Stimulated activated CD8-positive, alpha-beta memory T cell treated with anti-CD3 and anti-CD28 coated beads, Interleukin-7, amount 100 ng/mL, for 24 hours (primary cell): Measurements from ENCODE around the gene PTGDS.
A peak's percentile ranks its signal among the peaks of the same experiment; 100 is the strongest.

Source experiments
- DNase-seq: peaks from one replicate; pipeline ENCODE4 v3.0.0-alpha.2; 2020; ENCODE audit warnings: low read depth

The PTGDS gene

DNA sequence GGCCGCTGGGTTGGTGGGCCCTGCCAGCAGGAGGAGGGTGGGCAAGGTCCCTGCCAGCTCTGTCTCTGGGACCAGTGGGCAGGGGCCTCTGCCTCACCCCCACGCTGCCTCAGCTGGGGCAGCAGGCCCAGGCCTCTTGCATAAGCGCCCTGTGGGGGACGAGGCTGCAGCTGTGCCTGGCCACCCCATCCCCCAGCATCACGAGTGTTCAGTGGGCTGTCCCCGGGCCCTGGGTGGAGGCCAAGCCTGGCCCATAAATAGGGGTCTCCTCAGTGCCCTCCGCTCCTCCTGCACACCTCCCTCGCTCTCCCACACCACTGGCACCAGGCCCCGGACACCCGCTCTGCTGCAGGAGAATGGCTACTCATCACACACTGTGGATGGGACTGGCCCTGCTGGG, at the start of gene PTGDS:
Gene PTGDS, plus strand, starts transcription at position 282 of the 400 bp plus-strand sequence. Its CDS starts 75 bp downstream, at position 357.
- no peak for DNase-seq

DNA sequence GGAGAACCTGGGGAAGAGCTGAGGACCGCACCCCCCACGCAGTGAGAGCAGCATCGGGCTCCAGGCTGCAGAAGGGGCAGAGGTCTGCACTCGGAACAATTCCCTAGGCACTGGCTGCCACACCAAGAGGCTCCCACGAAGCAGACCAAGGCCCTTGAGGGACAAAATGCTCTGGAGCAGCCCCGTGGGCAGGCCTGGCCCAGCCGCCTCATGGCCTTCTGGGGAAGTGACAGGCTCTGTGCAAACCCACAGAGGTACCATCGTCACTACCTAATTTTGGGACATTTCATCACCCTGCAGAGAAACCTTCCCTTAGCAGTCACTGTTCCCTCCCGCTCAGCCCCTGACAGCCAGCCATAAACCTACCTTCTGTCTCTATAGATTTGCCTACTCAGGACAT, 48.7 kb upstream of the PTGDS start:
- DNase-seq = no peak

DNA sequence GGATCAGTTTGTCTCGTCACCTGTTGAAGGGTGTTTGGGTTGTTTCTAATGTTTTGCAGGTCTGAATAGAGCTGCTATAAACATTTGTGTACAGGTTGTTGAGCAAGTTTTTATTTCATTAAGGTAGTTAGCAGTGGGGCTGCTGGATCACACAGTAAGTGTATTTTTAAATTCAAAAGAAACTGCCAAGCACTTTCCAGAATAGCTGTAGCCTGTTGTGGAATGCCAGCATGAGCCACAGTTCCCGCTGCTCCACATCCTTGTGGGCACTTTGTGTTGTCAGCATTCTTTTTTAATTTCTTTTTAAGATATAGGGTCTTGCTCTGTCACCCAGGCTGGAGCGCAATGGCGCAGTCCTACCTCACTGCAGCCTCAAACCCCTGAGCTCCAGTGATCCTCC, 47.3 kb upstream of the PTGDS start:
- no peak for DNase-seq

GRCh38 chr9:136931611-136932130, 45.6 kb upstream of the PTGDS start:
- no peak for DNase-seq

DNA sequence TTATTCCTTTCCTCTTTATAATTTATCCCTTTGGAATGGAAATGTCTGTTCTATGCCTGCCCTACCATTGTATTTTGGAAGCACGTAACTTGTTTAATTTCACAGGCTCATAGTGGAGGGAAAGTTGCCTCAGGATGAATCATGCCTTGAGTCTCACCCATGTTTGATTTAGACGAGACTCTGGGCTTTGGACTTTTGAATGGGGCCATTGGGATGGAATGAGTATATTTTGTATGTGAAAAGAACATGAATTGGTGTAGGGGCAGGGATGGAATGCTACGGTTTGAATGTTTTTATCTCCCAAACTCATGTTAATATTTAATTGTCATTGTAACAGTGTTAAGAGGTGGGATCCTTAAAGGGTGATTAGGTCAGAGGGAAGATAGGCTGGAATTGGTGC, 43.0 kb upstream of the PTGDS start:
- DNase-seq = no peak

DNA sequence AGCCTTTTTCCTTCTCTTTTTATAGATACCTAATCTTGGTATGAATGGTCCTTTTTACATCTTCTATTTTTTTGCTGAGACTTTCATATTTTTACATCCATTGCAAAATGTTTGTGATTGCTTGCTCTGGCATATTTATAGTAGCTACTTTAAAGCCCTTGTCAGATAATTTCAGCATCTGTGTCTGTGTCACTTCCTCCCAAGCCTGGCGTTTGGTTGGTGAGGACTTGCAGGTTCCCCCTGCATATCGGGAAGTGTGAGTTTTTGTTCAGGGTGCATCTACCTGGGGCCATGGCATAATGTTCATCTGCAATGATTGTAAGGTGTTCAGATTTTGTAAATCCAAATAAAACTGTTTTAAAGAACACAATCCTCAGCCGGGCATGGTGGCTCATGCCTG, 41.7 kb upstream of the PTGDS start:
- no peak for DNase-seq

DNA sequence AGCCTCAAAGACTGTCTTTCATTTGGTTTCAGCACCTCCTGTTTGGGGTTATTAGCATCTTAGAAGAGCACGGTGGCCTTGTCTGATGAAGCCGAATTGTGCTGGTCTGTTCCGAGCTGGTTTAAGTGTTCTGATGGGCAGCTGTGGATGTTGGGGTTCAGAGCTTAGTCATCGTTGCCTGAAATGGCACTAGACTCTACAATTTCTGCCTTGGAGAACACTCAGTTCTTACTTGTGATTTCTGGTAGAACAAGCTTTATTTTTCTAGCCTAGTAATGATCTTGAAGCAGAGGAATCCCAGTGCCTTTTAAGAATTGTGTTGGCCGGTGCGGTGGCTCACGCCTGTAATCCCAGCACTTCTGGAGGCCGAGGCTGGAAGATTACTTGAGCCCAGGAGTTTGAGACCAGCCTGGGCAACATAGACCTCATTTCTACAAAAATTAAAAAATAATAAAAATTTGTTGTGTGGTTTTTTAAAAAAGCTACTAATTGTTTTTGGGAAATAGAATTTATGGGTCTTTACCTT, 40.6 kb upstream of the PTGDS start:
- no peak for DNase-seq

DNA sequence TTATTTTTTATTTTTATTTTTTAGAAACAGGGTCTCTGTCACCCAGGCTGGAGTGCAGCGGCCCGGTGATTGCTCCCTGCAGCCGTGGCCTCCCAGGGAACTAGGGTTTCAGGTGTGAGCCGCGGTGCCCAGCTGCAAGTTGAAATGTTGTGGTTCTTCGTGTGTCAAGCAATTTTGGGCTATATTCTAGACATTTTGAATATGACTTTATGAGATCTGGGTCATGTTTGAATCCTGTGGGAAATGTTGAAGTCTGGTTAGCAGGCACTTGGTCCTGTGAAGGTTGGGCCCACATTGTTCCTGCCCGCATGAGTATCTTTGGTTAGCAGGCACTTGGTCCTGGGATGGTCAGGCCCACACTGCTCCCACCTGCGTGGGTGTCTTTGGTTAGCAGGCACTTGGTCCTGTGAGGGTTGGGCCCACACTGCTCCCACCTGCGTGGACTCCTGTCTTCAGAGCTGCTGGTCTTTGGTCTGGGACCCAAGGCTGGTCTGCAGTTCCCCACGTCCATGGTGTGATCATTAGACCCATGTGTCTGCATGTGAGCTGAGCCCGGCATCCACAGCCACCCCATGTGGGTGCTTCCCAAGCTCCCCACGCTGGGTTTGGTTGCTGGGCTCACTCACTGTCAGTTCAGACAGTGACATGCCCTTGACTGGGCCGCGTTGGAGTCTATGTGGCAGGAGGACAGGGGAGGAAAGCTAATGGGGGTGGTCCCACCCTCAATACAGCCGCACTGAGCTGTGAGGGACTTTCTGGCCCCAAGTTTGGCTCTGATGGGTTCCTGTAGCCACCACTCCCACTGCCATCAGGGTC, 39.9 kb upstream of the PTGDS start:
- DNase-seq = no peak

DNA sequence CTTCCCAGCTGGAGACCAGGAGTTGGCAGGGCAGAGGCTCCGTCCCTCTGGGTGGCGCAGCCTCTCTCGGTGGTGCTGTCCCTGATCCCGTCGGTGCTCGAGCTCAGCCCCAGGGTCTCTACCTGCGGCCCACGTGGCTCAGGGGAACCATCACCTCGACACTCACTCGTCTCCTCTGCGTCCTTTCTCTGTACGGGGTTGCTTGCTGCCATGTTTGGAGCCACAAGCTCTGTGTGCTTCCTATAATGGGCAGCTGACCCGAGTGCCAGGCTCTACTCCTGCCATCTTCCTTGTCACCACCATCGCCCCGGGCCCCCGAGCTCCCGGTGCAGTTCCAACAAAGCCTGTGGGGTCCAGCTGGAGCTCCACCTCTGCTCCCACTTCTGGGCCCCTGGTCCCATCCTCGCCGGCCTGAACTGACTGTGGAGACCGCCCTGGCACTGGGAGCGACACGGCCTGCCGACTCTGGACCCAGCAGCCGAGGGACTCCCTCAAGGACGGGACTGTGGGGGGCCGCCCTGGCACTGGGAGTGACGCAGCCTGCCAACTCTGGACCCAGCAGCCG, 37.8 kb upstream of the PTGDS start:
- no peak for DNase-seq

DNA sequence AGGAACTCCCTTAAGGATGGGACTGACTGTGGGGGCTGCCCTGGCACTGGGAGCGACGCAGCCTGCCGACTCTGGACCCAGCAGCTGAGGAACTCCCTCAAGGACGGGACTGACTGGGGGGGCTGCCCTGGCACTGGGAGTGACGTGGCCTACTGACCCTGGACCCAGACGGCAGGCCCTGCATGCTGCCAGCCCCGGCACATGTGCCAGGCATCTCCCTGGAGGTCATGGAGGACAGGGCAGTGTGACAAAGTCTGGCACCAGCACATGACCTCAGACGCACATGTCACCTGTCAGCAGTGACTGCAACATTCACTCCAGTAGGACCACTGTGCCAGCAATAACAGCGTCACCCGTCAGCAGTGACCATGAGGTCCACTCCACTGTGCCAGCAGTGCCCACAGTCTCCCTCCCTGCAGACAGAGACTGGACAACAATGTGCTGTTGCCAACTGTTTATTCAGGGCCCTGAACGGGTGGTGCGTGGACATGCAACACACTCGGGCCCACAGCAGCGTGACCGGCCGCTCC, 37.2 kb upstream of the PTGDS start:
- no peak for DNase-seq

DNA sequence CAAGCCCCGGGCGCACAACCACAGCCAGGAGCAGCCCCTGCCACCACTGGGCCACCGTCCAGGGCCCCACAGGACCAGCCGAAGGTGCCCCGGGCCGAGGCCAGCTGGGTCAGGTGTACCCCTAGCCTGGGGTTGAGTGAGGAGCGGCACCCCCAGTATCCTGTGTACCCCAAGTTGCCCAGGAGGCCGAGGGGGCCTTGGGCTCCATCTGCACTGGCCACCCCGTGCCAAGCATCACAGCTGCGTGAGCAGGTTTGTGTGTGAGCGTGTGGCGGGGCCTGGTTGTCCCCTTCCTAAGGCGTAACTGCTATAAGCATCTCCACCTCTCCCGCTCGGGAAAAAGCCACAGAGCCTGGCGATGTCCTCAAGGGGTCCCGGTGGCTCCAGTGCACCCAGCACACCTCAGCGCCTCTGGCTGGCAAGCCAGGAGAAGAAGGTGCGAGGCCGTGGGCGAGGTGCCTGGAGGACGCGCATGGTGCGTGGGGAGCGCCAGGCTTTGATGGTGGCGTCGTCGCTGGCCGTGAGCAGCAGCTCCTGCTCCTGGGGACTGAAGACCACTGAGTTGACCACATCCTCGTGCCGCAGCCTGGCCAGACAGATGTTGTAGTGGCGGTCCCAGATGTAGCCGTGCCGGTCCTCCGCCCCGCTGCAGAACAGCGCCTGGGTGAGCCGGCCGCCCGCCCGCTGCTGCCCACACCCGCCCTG, 36.6 kb upstream of the PTGDS start:
- no peak for DNase-seq

DNA sequence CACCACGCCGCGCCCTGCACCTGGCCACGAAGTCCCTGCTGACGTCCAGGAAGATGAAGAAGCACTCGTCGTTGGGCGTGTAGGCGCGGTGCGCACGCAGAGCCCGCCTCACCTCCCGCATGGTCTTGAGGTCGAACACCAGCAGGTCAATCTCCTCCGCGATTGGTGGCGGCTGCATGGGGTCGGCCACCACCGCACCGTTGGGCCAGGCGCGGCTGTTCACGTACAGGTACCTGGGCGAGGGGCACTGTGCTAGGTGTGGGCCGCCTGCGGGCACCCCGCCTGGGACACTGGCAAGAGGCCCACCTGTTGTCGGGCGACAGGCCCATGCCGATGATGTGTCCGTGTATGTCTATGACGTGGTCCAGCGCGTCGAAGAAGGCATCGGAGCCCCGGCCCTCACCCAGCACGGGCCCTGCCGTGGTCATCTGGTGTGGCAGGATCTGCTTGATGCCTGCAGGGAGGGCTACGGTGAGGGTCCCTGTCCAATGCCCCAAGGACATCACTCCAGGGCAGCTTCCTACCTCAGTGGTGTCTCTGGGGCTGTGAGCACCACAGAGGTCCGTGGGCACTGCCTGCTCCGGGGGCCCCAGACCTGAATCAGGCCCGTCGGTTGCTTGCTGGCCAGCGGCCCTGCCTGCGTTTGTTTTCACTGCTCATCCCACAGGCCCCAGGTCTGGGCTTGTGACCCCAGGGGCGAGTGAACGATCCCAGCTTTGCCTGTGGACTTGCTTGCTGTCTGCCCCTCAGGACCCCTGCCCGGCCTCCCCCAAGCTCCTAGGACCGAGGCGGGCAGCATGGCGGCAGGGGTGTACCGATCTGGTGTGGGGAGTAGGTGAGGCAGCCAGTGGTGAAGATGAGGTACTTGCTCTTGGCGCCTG, 35.8 kb upstream of the PTGDS start:
- DNase-seq = no peak

DNA sequence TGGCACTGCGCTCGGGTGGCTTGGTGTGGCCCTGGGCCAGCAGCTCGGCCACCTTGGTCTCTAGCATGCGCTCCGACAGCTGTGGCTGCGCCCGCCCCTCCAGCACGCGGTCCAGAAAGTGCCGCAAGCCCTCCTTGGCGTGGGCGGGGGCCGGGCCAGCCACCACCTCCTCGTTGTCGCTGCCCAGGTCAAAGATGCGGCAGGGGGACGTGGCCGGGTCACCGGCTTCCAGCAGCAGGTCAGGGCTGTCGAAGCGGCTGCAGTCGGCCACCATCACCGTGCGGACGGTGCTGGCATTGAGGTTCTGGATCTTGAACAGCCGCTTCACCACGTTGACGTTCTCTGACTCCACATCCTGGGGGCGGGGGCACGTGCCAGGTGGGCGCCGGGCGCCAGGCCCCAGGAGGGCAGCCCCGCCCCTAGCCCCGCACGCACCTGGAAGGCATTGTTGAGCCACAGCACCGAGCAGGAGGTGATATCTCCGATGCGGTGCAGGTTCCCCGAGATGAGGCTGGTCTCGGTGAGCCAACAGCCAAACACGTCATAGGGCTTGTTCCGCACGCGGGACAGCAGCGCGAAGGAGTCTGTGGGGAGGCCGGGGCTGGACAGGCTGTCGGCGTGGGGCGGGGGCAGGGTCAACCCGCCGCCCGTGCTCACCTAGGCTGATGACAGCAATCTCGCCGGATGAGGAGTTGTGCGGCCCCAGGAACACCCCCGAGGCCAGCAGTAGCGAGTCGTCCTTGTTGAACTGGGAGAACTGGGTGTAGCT, 35.0 kb upstream of the PTGDS start:
- DNase-seq = no peak

DNA sequence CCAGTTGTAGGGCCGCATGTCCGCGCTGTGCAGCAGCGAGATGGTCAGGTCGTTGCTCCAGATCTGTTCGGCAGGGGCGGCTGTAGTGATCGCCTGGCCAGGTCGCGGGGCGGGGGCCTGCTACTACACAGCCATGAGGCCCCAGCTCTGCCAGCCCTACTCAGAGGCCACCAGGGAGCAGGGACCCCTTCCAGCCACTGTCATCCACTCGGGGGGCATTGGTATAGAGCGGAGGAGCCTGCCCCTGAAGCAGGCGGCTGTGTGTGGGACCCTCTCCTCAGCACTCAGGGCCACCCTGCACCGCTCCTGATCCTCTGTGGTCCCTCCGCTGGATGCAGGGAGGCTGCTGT, 34.4 kb upstream of the PTGDS start:
- no peak for DNase-seq

DNA sequence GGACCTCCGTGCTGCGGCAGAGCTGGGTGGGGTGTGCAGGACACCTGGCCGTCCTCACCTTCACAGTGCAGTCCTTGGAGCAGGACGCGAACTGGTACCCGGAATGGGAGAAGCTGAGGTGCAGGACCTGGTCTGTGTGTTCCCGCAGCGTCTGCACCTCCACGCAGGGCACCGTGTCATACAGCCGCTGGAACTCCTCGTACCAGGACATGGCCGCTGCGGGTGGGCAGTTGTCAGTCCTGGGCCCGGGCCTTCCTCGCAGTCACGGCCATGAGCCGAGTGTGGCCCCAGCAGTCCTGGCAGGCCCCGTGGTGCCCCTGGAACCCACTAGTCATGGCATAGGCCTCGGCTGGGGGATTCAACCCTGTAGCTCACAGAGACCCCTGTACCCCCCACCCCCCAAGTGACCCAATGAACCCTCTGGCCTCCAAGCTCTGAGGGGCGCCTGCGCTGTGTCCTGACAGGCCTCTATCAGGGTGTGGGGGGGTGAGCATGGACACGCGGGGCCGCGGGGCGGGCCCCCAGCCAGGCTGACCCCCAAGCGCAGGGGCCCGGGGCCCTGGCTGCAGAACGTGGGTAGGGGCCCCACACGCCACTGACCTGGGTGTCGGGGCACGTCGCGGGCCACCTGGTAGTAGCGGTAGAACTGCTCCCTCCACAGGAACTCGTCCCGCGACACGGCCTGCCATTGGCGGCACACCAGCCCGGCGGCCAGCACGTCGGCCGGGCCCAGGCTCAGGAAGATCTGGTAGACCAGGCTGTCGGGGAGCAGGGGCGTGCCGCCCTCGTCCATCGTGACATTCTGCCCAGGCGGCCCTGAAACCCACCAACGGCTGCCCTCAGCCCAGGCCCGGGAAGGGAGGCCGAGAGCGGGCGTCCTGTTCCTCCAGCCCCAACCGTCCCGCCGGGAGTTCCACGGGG, 33.8 kb upstream of the PTGDS start:
- no peak for DNase-seq

DNA sequence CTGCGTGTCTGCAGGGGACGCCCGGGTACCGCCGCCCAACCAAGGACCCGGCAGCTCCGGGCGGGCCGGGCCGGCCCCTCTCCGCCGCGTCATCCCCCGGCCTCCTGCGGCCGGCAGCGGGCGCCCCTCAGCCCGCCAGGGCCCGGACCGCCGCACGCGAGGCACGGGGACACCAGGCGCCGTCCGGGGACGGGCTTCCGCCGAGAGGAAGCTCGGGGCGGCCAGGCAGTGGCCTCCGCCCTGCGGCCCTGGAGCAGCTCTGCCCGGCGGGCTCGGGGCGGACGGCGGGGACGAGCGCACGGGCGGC, 33.1 kb upstream of the PTGDS start:
- no peak for DNase-seq

GRCh38 chr9:136944519-136945332, 32.6 kb upstream of the PTGDS start, which contains the start of the genes C8G and FBXW5:
Gene C8G (plus strand): TSS chr9:136945243. CDS start chr9:136945321, 78 bp downstream.
Gene FBXW5 (minus strand): TSS chr9:136944738. CDS start chr9:136944083, 655 bp downstream.
- DNase-seq = peak; percentile 83

- DNase-seq = no peak
Observed at GRCh38 chr9:136945333-136946227, 31.7 kb upstream of the PTGDS start.
